Aorta (tissue), 5 donors: ENCODE data around the gene COX6A1. TPM values are rescaled to one million over a fixed set of nuclear protein-coding genes. Genes with fewer than 3 reads are reported as not detected.
A peak's percentile ranks its signal among the peaks of the same experiment; 100 is the strongest.

Experiments
- ATAC-seq: fragments of 200-7000 bp; cut with Tn5 transposase; one replicate; pipeline ENCODE4 v1.9.1; 2022; ENCODE audit warnings: moderate library complexity; ENCODE audit not compliant: low FRiP score
- DNase-seq, 2 donors: peaks; one replicate each; pipeline ENCODE4 v3.0.0-alpha.2; 2020
- H3K27ac ChIP-seq, 2 donors: one replicate each; pipeline ENCODE4 v1.5.1; 2013; ENCODE audit warnings: low read length in 2 of 2, mild to moderate bottlenecking in 2 of 2, moderate library complexity in 2 of 2, control low read depth in 1 of 2, inconsistent platforms in 1 of 2, low read depth in 1 of 2
- H3K27me3 ChIP-seq, 2 donors: one replicate each; pipeline ENCODE4 v1.6.1; 2013; ENCODE audit warnings: control low read depth in 1 of 2, low read length in 1 of 2, mild to moderate bottlenecking in 1 of 2, moderate library complexity in 1 of 2; ENCODE audit not compliant: insufficient read depth in 2 of 2, control insufficient read depth in 1 of 2
- H3K36me3 ChIP-seq, 2 donors: one replicate each; pipeline ENCODE4 v1.6.1; 2013; ENCODE audit warnings: control low read depth in 1 of 2, low read length in 1 of 2, mild to moderate bottlenecking in 1 of 2; ENCODE audit not compliant: insufficient read depth in 2 of 2, control insufficient read depth in 1 of 2
- H3K4me1 ChIP-seq, 2 donors: one replicate each; pipeline ENCODE4 v1.6.1; 2013; ENCODE audit warnings: low read length in 2 of 2, control low read depth in 1 of 2, mild to moderate bottlenecking in 1 of 2, moderate library complexity in 1 of 2; ENCODE audit not compliant: insufficient read depth in 2 of 2, control insufficient read depth in 1 of 2
- H3K4me3 ChIP-seq, 2 donors: one replicate each; pipeline ENCODE4 v1.5.1; 2013; ENCODE audit warnings: low read length in 2 of 2, control low read depth in 1 of 2, mild to moderate bottlenecking in 1 of 2
- H3K9me3 ChIP-seq: one replicate; pipeline ENCODE4 v1.6.1; 2013; ENCODE audit warnings: mild to moderate bottlenecking, low read length; ENCODE audit not compliant: control insufficient read depth
- WGBS, 2 donors: extraction: QIAGEN DNeasy Blood & Tissue Kit; methylation state at CpG; one replicate each; pipeline ENCODE4 v1.1.7; 2013; 5-methylcytosine and 5-hydroxymethylcytosine counted together
- intact Hi-C, 2 donors: fragments of 100-400 bp; cut with DNase I; formaldehyde crosslinking; loops; one replicate each; pipeline versions ENCODE4 v1.14.2 to v1.15.0; 2022
- polyA plus RNA-seq, 2 donors: library from polyadenylated mRNA; stranded (reverse); fragments of 200-250 nt; gene quantifications; one replicate each; pipeline ENCODE4 v1.2.3, GENCODE V29; 2013
- total RNA-seq, 2 donors: library from RNA; stranded (reverse); fragmentation: NEBNext Ultra II Directional; extraction: Animal tissue kit (Norgen Biotek cat#: 25700); gene quantifications; one replicate each; pipeline ENCODE4 v1.2.1, GENCODE V29; 2021
- donor health status: healthy with polysubstance abuse.
- donor health status: Bipolar disorder and iron deficiency.
- donor health status: DM: no; HTN: no; CAD: no.
- donor health status: DM: no; HTN: no; CAD: no.
- donor health status: DM: yes; HTN: yes; CAD: no.

The COX6A1 gene
- total and polyA plus RNA-seq, 4 donors = 176 to 498 (median 300) TPM

- intact Hi-C loops = no loop called here
- peak; percentile 57 to 82 for DNase-seq
- Histone ChIP-seq H3K4me1 (no peaks in the 10 kb centered on the region), H3K4me3 (peak overlapping the region; percentile 92 to 93), H3K36me3 (peaks cover 0 to under 1% of the 10 kb centered on the region in 2 donors), H3K9me3 (no peaks in the 10 kb centered on the region), H3K27ac (peak overlapping the region in 1 of 2 donors; percentile 94), H3K27me3 (no peaks in the 10 kb centered on the region)
- WGBS, 2 donors = 0 to 1% methylated on average over 48 to 57 of the region's 57 CpGs
- ATAC-seq = peak; percentile 52
Measured at GRCh38 chr12:120468821-120469449, 31.0 kb downstream of the COX6A1 start.

DNA sequence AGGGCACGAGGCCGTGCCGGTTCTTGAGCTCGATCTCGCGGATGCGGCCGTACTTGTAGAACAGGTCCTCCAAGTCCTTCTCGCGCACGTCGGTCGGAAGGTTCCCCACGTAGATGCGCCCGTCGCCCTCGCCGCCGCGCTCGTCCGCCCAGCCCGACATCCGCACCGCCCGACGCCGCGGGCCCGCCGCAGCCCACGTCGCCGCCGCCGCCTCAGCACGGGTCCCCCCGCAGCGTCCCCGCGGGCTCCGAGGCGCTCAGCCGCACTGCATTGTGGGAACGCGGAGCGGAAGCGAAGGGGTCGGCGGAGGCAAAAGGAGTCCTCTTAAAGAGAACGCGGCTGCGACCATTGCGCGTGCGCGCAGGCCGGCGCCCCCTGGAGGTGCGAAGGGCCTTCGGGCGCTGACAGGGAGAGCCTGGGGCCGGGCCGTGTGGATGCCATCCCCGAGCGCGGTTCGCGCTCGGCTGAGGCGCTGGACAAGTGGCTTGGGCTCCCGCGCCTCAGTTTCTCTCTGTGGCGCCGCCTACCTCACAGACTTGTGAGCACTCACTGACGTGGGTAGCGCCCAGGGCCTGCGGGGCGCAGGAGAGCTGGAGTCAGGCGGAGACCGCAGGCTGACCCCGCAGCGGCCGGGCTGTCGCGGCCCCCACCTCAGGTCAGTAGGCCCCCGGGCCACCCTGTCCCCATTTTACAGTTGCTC is 31.7 kb downstream of the COX6A1 start, which contains the start of gene SRSF9:
Gene SRSF9 (minus strand): TSS at position 299 of the 700 bp plus-strand sequence. CDS start 139 bp downstream, at position 160.
- no peaks in the 10 kb centered on the region for H3K36me3 ChIP-seq
- H3K4me3 ChIP-seq = peak within 1 kb of the TSS; percentile 92 to 93
- H3K9me3 ChIP-seq = no peaks in the 10 kb centered on the region
- peak within 1 kb of the TSS in 1 of 2 donors; percentile 94 for H3K27ac ChIP-seq
- no peaks in the 10 kb centered on the region for H3K4me1 ChIP-seq
- no peaks in the 10 kb centered on the region for H3K27me3 ChIP-seq
- ATAC-seq (peak; percentile 98), DNase-seq (peak; percentile 97 to 99)
- intact Hi-C loops = loop anchor here in 1 of 2 donors (2.0 kb wide), 1 partner anchor 59 kb away; the partner anchor contains the start of gene COQ5
- 0% methylated on average over 69 to 88 of the region's 88 CpGs for WGBS, 2 donors

- Histone ChIP-seq H3K27me3 (no peaks in the 10 kb centered on the region), H3K36me3 (no peaks in the 10 kb centered on the region), H3K4me3 (peak overlapping the region; percentile 36 to 46), H3K9me3 (no peaks in the 10 kb centered on the region), H3K4me1 (no peaks in the 10 kb centered on the region), H3K27ac (peak overlapping the region in 1 of 2 donors; percentile 30)
- DNase-seq (peak in 1 of 2 donors; percentile 41), ATAC-seq (no peak)
- 68 to 71% methylated on average over 26 of the region's 26 CpGs for WGBS, 2 donors
- intact Hi-C loops = loop anchor here in 1 of 2 donors (2.0 kb wide), 1 partner anchor 59 kb away; the partner anchor contains the start of gene COQ5
Measured at GRCh38 chr12:120470150-120470784, 32.4 kb downstream of the COX6A1 start.

DNA sequence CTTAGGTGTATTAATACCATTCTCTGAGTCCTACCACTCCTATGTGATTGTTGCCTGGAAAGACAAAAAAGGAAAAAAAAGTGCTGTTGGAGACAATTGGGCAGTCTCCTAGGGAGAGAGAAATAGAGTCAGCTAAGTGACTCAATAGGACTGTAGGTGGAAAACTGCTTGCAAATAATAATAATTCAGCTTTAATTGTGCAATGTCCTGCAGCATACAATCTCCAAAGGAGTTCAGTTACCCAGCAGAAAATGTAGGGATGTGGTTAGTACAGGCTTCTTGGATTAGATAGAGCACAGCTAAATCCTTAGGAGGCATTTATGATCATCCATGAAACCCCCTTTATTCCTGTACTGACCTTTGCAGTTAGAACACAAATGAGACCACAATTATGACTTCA is 34.6 kb downstream of the COX6A1 start:
- no peak for DNase-seq
- Histone ChIP-seq H3K4me1 (no peaks in the 10 kb centered on the region), H3K4me3 (no peak overlapping the region), H3K27ac (no peak overlapping the region), H3K9me3 (no peaks in the 10 kb centered on the region), H3K27me3 (no peaks in the 10 kb centered on the region), H3K36me3 (no peaks in the 10 kb centered on the region)
- ATAC-seq = no peak
- intact Hi-C loops = no loop called here

- H3K27me3 ChIP-seq = no peaks in the 10 kb centered on the region
- no peaks in the 10 kb centered on the region for H3K36me3 ChIP-seq
- WGBS, 2 donors = 68% methylated on average over 6 of the region's 6 CpGs
- H3K4me1 ChIP-seq = no peaks in the 10 kb centered on the region
- no peak overlapping the region for H3K27ac ChIP-seq
- no peak overlapping the region for H3K4me3 ChIP-seq
- no peaks in the 10 kb centered on the region for H3K9me3 ChIP-seq
- no peak for DNase-seq
- intact Hi-C loops = no loop called here
- ATAC-seq = no peak
Measured at GRCh38 chr12:120473807-120474615, 36.1 kb downstream of the COX6A1 start.

DNA sequence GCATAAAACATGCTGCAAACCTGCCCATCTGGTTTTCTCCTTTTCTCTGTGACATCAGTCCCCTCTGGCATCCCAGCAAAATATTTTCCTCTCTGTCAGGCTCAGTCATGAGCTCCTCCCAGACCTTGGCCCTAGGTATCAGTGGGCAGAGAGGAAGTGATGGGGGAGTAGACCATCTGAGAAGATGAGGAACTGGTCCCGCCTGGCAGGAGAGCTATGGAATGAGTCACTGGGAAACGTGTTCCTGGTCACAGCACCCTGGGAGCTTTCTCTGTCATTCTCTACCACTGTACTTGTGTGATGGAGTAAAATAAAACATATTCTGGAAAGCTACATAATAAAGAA is 36.7 kb downstream of the COX6A1 start:
- DNase-seq (peak in 1 of 2 donors; percentile 73), ATAC-seq (no peak)
- Histone ChIP-seq H3K36me3 (no peaks in the 10 kb centered on the region), H3K4me1 (no peaks in the 10 kb centered on the region), H3K4me3 (no peak overlapping the region), H3K9me3 (no peaks in the 10 kb centered on the region), H3K27ac (no peak overlapping the region), H3K27me3 (no peaks in the 10 kb centered on the region)
- intact Hi-C loops = no loop called here
- 2 to 4% methylated on average over 2 of the region's 2 CpGs for WGBS, 2 donors

- DNase-seq (no peak), ATAC-seq (no peak)
- intact Hi-C loops = no loop called here
- WGBS, 2 donors = 100% methylated on average over 1 of the region's 1 CpG
- Histone ChIP-seq H3K4me1 (no peaks in the 10 kb centered on the region), H3K4me3 (no peak overlapping the region), H3K27me3 (no peaks in the 10 kb centered on the region), H3K36me3 (no peaks in the 10 kb centered on the region), H3K9me3 (no peaks in the 10 kb centered on the region), H3K27ac (no peak overlapping the region)
Measured at GRCh38 chr12:120475643-120476042, 37.7 kb downstream of the COX6A1 start.

GRCh38 chr12:120479458-120479857 is 41.5 kb downstream of the COX6A1 start:
- ATAC-seq = no peak
- Histone ChIP-seq H3K4me1 (no peaks in the 10 kb centered on the region), H3K27me3 (no peaks in the 10 kb centered on the region), H3K4me3 (no peak overlapping the region), H3K27ac (no peak overlapping the region), H3K9me3 (no peaks in the 10 kb centered on the region), H3K36me3 (no peaks in the 10 kb centered on the region)
- WGBS, 2 donors = 92 to 100% methylated on average over 1 of the region's 1 CpG
- intact Hi-C loops = no loop called here
- peak in 1 of 2 donors; percentile 3 for DNase-seq
